ENCODE results near the gene RNLS. TPM values are rescaled to one million over a fixed set of nuclear protein-coding genes. Genes with fewer than 3 reads are reported as not detected.

RNLS gene
- total RNA-seq, 1 experiment from 2014 or later, result not detected

DNA sequence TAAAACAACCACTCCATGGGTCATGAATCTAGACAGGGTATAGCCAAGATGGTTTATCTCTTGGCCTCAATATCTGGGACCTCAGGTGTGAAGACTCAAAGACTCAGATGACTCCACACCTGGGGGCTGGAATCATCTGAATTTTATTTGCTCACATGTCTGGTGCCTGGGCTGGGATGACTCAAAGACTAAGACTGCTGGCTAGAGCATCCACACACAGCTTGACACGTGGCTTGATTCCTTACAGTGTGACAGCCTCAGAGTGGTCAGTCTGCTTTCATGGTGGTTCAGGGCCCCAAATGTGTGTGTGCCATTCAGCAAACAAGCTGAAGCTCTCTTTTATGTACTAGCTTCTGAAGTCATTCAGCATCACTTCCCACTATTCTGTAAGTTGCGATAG lies 333.7 kb downstream of the RNLS start:
- DNase-seq (ENCODE audit: low read depth, low spot score), result no peak

More for the DNA sequence above, 333.7 kb downstream of the RNLS start:
- Histone ChIP-seq H3K4me1 (ENCODE audit: control insufficient read depth in 1 of 2, insufficient read depth in 2 of 2, low read length in 2 of 2) (peaks cover 8 to 15% of the 10 kb centered on the region in 2 experiments), H3K36me3 (ENCODE audit: control insufficient read depth in 1 of 2, insufficient read depth in 2 of 2, low read length in 2 of 2) (no peaks in the 10 kb centered on the region), H3K27ac (ENCODE audit: low read depth, low read length) (no peak overlapping the region), H3K4me2 (ENCODE audit: low read length) (no peak overlapping the region), H3K4me3 (replicated peaks in 1 of 2; ENCODE audit: low read depth in 1 of 2, low read length in 2 of 2) (no peak overlapping the region), H3K9ac (ENCODE audit: low read length) (no peak overlapping the region), H3K27me3 (ENCODE audit: insufficient read depth, low read length) (no peaks in the 10 kb centered on the region), H3K9me2 (ENCODE audit: insufficient read depth) (0 out of 2 replicates have a peak, but pooled peaks cover 2% of the 10 kb centered on the region), H4K20me1 (ENCODE audit: insufficient read depth) (no peaks in the 10 kb centered on the region), H3K9me3 (ENCODE audit: control insufficient read depth in 1 of 2, insufficient read depth in 1 of 2, low read depth in 1 of 2, low read length in 2 of 2) (no peaks in the 10 kb centered on the region), H2AFZ (ENCODE audit: low read depth, low read length, poor library complexity, severe bottlenecking) (no peak overlapping the region), H3K79me2 (ENCODE audit: insufficient read depth, low read length) (no peaks in the 10 kb centered on the region)
- TF ChIP-seq ZFX (IDR thresholded peaks at IDR 0.05) (no peak), SRF (IDR thresholded peaks at IDR 0.05; ENCODE audit: low read depth) (no peak), SP1 (IDR thresholded peaks at IDR 0.05; ENCODE audit: low read depth) (no peak), RAD21 (IDR thresholded peaks at IDR 0.05; ENCODE audit: low read depth) (no peak), FOSL1 (IDR thresholded peaks at IDR 0.05; ENCODE audit: low read depth) (no peak), EZH2phosphoT487 (IDR thresholded peaks at IDR 0.05; ENCODE audit: borderline replicate concordance) (no peak), CBX3 (IDR thresholded peaks at IDR 0.05; ENCODE audit: low read depth) (no peak), EZH2 (IDR thresholded peaks at IDR 0.05) (no peak), SIN3A (IDR thresholded peaks at IDR 0.05; ENCODE audit: low read depth) (no peak), YY1 (IDR thresholded peaks at IDR 0.05; ENCODE audit: extremely low read depth, insufficient replicate concordance, low read depth, low read length) (no peak), ELF1 (IDR thresholded peaks at IDR 0.05; ENCODE audit: borderline replicate concordance, low read depth) (no peak), POLR2AphosphoS5 (IDR thresholded peaks at IDR 0.05; ENCODE audit: low read depth, low read length) (no peak), JUND (IDR thresholded peaks at IDR 0.05) (no peak)
- TF ChIP-seq, protein P1, sequence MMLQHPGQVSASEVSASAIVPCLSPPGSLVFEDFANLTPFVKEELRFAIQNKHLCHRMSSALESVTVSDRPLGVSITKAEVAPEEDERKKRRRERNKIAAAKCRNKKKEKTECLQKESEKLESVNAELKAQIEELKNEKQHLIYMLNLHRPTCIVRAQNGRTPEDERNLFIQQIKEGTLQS (IDR thresholded peaks at IDR 0.05), result no peak
- TF ChIP-seq, protein P2, sequence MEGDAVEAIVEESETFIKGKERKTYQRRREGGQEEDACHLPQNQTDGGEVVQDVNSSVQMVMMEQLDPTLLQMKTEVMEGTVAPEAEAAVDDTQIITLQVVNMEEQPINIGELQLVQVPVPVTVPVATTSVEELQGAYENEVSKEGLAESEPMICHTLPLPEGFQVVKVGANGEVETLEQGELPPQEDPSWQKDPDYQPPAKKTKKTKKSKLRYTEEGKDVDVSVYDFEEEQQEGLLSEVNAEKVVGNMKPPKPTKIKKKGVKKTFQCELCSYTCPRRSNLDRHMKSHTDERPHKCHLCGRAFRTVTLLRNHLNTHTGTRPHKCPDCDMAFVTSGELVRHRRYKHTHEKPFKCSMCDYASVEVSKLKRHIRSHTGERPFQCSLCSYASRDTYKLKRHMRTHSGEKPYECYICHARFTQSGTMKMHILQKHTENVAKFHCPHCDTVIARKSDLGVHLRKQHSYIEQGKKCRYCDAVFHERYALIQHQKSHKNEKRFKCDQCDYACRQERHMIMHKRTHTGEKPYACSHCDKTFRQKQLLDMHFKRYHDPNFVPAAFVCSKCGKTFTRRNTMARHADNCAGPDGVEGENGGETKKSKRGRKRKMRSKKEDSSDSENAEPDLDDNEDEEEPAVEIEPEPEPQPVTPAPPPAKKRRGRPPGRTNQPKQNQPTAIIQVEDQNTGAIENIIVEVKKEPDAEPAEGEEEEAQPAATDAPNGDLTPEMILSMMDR (IDR thresholded peaks at IDR 0.05 in 2 of 3, conservative IDR thresholded peaks at IDR 0.05 in 1 of 3; ENCODE audit: borderline replicate concordance in 1 of 3, insufficient read depth in 1 of 3, low read depth in 2 of 3, low read length in 2 of 3), result no peak
- TF ChIP-seq, protein P3, sequence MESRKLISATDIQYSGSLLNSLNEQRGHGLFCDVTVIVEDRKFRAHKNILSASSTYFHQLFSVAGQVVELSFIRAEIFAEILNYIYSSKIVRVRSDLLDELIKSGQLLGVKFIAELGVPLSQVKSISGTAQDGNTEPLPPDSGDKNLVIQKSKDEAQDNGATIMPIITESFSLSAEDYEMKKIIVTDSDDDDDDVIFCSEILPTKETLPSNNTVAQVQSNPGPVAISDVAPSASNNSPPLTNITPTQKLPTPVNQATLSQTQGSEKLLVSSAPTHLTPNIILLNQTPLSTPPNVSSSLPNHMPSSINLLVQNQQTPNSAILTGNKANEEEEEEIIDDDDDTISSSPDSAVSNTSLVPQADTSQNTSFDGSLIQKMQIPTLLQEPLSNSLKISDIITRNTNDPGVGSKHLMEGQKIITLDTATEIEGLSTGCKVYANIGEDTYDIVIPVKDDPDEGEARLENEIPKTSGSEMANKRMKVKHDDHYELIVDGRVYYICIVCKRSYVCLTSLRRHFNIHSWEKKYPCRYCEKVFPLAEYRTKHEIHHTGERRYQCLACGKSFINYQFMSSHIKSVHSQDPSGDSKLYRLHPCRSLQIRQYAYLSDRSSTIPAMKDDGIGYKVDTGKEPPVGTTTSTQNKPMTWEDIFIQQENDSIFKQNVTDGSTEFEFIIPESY (IDR thresholded peaks at IDR 0.05; ENCODE audit: extremely low read depth, insufficient replicate concordance, low read length), result no peak
- no TSS peak for BruUV-seq (replicated peaks)
- ChIA-PET POLR2A (no interaction called here), CTCF (no interaction called here), RAD21 (ENCODE audit: low non-redundant PET in 1 of 2, low total read pairs in 2 of 2, uncharacterized antibody in 2 of 2, unreplicated experiment in 2 of 2) (no interaction called here)
- ATAC-seq, result no peak
- intact Hi-C loops (cut with micrococcal nuclease), result no loop called here

All from HCT116 (cell line).